AG09309 (cell line): ENCODE results near the gene PCDH1.

ENCODE experiments used
- DNase-seq: peaks from one replicate; pipeline ENCODE4 v3.0.0-alpha.2; 2010; ENCODE audit warnings: low read depth
- H3K4me3 ChIP-seq: 2 replicates; pipeline ENCODE4 v1.5.1; 2011; ENCODE audit warnings: mild to moderate bottlenecking, low read depth, low read length, moderate library complexity; ENCODE audit not compliant: control insufficient read depth
- CTCF ChIP-seq: IDR thresholded peaks from 2 replicates; pipeline ENCODE4 v1.5.1; 2011; ENCODE audit warnings: mild to moderate bottlenecking, low read depth, low read length, inconsistent platforms; ENCODE audit not compliant: insufficient read depth, control insufficient read depth; ENCODE audit errors: missing control alignments

The PCDH1 gene

GRCh38 chr5:141883184-141883891 lies 5.1 kb upstream of the PCDH1 start:
- no peak overlapping the region for H3K4me3 ChIP-seq
- TF ChIP-seq CTCF: no peak
- DNase-seq: no peak

GRCh38 chr5:141882594-141883183 lies 4.5 kb upstream of the PCDH1 start:
- DNase-seq: no peak
- no peak for TF ChIP-seq CTCF
- no peak overlapping the region for H3K4me3 ChIP-seq

DNA sequence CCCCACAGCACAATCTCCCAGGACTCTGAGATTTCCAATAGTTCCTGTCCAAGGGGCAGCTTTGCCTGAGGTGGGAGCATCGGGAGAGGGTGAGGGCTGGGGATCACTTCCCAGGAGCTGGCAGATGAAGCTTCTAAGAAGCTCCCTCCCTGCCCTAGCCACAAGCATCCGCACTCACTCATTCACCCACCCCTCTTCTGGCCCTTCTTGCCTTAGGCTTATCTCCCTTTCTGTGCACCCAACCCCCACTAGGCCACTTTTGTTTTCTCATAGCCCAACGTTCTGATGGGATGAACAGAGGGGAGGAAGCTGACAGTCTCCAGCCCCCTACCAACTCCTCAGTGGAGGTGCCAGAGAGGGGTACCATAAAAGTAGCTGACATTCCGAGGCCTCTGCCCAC lies 3.7 kb upstream of the PCDH1 start:
- TF ChIP-seq CTCF: no peak
- no peak overlapping the region for H3K4me3 ChIP-seq
- DNase-seq: no peak

DNA sequence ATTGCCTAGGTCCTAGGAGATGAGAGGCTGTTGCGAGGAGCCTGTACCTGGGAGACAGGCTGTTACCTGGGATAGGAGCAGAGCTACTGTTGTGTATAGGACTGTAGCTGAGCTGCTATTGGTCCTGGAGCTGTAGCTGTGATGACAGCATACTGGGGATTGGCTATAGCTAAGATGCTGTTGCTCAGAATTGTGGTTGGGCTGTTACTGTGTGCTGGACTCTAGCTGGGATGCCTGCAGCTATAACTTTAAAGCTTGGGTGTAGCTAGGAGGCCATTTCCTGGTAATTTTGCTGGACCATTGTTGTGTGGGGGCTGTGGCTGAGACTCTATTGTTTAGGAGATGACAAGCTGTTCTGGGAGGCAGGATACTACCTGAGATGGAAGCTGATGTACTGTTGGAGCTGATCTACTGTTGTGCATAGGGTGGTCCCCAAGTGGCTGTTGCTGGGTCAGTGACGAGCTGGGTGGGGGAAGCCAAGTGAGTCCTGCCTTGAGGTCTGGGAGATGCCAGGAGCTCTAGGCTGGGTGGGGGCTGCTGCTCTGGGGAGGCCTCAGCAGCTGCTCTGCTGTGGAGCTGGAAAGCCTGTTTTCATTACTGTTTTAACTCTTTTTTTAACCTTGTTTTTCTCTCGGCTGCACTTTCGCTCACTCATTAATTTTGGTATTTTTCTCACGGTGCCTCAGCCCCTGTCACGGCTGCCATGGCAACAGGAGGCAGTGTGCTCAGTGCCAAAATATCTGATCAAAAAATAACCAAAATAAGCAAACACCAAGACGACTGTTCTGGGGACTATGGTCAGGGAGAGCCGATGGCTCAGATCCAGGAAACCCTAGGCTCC lies 3.0 kb upstream of the PCDH1 start:
- H3K4me3 ChIP-seq: no peak overlapping the region
- no peak for TF ChIP-seq CTCF
- DNase-seq: no peak

GRCh38 chr5:141879941-141880738 lies 1.9 kb upstream of the PCDH1 start:
- DNase-seq: no peak
- TF ChIP-seq CTCF: no peak
- H3K4me3 ChIP-seq: no peak overlapping the region

GRCh38 chr5:141879426-141879759 lies 1.2 kb upstream of the PCDH1 start:
- TF ChIP-seq CTCF: no peak

More at GRCh38 chr5:141879426-141879759, 1.2 kb upstream of the PCDH1 start:
- no peak overlapping the region for H3K4me3 ChIP-seq
- no peak for DNase-seq
